Measurements from ENCODE around the gene CT45A8.
A peak's percentile ranks its signal among the peaks of the same experiment; 100 is the strongest.
"Not testable (repeated sequence)": the region's sequence is repeated elsewhere in the genome, so short reads cannot be mapped to it uniquely, and the experiment has no call there.

CT45A8 gene, protein sequence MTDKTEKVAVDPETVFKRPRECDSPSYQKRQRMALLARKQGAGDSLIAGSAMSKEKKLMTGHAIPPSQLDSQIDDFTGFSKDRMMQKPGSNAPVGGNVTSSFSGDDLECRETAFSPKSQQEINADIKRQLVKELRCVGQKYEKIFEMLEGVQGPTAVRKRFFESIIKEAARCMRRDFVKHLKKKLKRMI

DNA sequence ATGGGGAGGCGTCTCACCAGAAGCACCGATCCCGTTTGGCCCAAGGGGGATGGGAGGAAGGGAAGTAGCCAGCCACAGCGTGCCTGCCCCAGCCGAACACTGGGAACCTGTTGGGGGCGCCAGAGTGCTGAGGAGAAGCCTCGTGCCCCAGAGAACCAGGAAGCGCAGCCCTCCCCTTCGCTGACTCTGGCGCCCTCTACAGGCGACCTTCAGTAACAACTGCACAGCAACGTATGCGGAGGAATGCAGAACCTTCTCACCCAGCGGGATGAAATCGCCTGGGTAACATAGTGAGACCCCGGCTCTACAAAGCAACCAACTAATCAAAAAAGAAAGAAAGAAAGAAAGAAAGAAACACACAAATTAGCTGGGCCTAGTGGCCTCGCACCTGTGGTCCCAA, at the start of gene CT45A8:
Gene CT45A8, minus strand, starts transcription at position 101 of the 400 bp plus-strand sequence. CDS start 3,755 bp downstream, outside the sequence.
- not testable (repeated sequence) for DNase-seq

DNA sequence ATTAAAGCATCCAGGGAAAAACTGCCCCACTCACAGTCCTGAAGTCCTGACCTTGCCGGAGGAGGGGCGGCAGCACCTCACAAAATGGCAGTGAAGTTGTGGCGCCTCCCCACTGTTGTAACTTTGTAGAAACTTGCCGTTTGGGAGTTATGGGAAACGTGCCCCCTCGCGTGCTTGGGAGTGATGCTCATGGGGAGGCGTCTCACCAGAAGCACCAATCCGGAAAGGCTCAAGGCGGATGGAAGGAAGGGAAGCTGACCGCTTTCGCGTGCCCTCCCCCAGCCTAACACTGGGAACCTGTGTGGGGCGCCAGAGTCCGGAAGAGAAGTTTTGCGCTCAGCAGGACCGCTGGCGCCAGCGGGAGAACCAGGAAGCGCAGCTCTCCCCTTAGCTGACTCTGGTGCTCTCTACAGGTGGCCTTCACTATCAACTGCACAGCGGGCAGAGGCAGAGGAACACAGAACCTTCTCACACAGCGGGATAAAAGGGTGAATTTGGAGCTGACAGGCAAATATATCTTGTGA, 39.0 kb upstream of the CT45A8 start, which contains the start of the genes CT45A10 and SAGE1:
Gene CT45A10, minus strand, starts transcription at position 151 of the 524 bp plus-strand sequence. CDS start 8,100 bp downstream, outside the sequence.
Gene SAGE1, plus strand, starts transcription at position 423 of the 524 bp plus-strand sequence. CDS start 2,527 bp downstream, outside the sequence.
- DNase-seq, result no peak

GRCh38 chrX:135892781-135893180, 38.4 kb upstream of the CT45A8 start:
- DNase-seq, result no peak

DNA sequence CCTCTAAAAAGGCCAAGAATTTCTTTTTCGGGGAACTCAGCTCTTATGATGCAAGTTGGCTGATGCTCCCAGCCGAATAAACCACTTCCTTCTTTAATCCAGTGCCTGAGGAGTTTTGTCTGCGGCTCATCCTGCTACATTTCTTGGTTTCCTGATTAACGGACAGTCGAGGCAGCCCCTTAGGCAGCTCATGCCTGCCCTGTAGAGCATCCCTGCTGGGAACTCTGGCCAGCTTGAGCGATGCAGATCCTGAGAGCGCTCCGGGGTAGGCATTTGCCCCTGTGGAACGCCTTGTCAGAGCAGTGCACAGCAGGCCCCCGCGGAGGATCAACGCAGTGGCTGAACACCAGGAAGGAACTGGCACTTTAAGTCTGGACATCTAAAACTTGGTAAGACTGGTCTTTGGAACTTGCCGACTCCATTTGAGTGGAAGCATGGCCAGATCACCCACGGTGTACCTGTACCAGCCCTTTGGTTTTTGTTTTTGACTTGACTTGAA, 35.8 kb upstream of the CT45A8 start:
- DNase-seq, result no peak

DNA sequence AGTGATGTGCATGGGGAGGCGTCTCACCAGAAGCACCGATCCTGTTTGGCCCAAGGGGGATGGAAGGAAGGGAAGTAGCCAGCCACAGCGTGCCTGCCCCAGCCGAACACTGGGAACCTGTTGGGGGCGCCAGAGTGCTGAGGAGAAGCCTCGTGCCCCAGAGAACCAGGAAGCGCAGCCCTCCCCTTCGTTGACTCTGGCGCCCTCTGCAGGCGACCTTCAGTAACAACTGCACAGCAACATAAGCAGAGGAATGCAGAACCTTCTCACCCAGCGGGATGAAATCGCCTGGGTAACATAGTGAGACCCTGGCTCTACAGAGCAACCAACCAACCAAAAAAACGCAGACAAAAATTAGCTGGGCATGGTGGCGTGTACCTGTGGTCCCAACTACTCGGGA, 34.6 kb upstream of the CT45A8 start:
- DNase-seq, result peak; percentile 1

- DNase-seq, result not testable (repeated sequence)
These were observed 33.9 kb upstream of the CT45A8 start for GRCh38 chrX:135888230-135888629.

DNA sequence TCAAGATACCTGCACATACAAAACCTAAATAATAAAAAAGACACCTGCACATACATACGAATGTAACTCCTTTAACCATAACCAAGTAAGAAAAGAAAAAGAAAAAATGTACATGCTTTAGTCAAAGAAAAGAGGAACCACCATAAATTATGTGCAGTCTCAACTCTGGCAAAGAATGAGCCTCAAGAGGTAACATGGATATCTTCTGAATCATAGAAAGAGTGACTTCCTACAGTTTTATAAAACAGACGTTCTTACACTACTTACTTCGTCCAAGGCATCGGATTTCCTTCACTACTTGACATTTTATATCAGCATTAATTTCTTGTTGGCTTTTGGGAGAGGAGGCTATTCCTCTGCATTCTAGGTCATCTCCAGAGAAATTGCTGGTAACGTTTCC, 28.4 kb upstream of the CT45A8 start:
- DNase-seq, result not testable (repeated sequence)

DNA sequence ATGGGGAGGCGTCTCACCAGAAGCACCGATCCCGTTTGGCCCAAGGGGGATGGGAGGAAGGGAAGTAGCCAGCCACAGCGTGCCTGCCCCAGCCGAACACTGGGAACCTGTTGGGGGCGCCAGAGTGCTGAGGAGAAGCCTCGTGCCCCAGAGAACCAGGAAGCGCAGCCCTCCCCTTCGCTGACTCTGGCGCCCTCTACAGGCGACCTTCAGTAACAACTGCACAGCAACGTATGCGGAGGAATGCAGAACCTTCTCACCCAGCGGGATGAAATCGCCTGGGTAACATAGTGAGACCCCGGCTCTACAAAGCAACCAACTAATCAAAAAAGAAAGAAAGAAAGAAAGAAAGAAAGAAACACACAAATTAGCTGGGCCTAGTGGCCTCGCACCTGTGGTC, 17.4 kb upstream of the CT45A8 start, which contains the start of gene CT45A9:
Gene CT45A9, minus strand, starts transcription at position 101 of the 400 bp plus-strand sequence. CDS start 3,751 bp downstream, outside the sequence.
- DNase-seq, result not testable (repeated sequence)

DNA sequence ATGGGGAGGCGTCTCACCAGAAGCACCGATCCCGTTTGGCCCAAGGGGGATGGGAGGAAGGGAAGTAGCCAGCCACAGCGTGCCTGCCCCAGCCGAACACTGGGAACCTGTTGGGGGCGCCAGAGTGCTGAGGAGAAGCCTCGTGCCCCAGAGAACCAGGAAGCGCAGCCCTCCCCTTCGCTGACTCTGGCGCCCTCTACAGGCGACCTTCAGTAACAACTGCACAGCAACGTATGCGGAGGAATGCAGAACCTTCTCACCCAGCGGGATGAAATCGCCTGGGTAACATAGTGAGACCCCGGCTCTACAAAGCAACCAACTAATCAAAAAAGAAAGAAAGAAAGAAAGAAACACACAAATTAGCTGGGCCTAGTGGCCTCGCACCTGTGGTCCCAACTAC, 17.2 kb downstream of the CT45A8 start, which contains the start of gene CT45A7:
Gene CT45A7, minus strand, starts transcription at position 101 of the 400 bp plus-strand sequence. CDS start 3,747 bp downstream, outside the sequence.
- not testable (repeated sequence) for DNase-seq

GRCh38 chrX:135819912-135820311, 34.4 kb downstream of the CT45A8 start, which contains the start of gene CT45A2:
Gene CT45A2, minus strand, starts transcription at chrX:135820012. Its CDS starts 3,747 bp downstream, at chrX:135816265.
- DNase-seq, result not testable (repeated sequence)

GRCh38 chrX:135802687-135803086, 51.7 kb downstream of the CT45A8 start, which contains the start of gene CT45A6:
Gene CT45A6, minus strand, starts transcription at chrX:135802787. Its CDS starts 3,794 bp downstream, at chrX:135798993.
- not testable (repeated sequence) for DNase-seq

Data from activated naive CD4-positive, alpha-beta T cell treated with Interleukin-2 at 50 U/mL for 16 hours (primary cell).